ENCODE data around the gene HCK. TPM values are rescaled to one million over a fixed set of nuclear protein-coding genes. Genes with fewer than 3 reads are reported as not detected.
A peak's percentile ranks its signal among the peaks of the same experiment; 100 is the strongest.

Gene HCK
- total RNA-seq, 4 donors from 2014 or later: 2.6 to 31.8 (median 10.2) TPM

- ATAC-seq: no peak
- no peaks in the 10 kb centered on the region for H3K36me3 ChIP-seq
- H3K4me3 ChIP-seq: no peak overlapping the region
- H3K9me3 ChIP-seq: no peaks in the 10 kb centered on the region
- peak overlapping the region in 1 of 4 donors; percentile 0 for H3K27ac ChIP-seq
- TF ChIP-seq POLR2A (IDR thresholded peaks at IDR 0.05): no peak
- no peak for TF ChIP-seq POLR2AphosphoS5 (IDR thresholded peaks at IDR 0.05)
- no peak for TF ChIP-seq CTCF (IDR thresholded peaks at IDR 0.05)
- no peak for TF ChIP-seq EP300 (IDR thresholded peaks at IDR 0.05)
- no peaks in the 10 kb centered on the region for H3K27me3 ChIP-seq
- peaks cover 0 to 57% (median 11%) of the 10 kb centered on the region in 3 donors for H3K4me1 ChIP-seq
- WGBS, 2 donors (ENCODE audit: low coverage in 1 of 2): 79% methylated on average over 3 of the region's 3 CpGs; no CpG with 5 or more reads in 1 of the 2 donors
Observed at GRCh38 chr20:32111753-32112152, 59.7 kb downstream of the HCK start.

GRCh38 chr20:32112841-32113240 is 60.8 kb downstream of the HCK start:
- Histone ChIP-seq H3K9me3 (no peaks in the 10 kb centered on the region), H3K36me3 (no peaks in the 10 kb centered on the region), H3K4me1 (peaks cover 0 to 68% (median 15%) of the 10 kb centered on the region in 3 donors), H3K27ac (no peak overlapping the region), H3K27me3 (no peaks in the 10 kb centered on the region), H3K4me3 (no peak overlapping the region)
- TF ChIP-seq EP300 (IDR thresholded peaks at IDR 0.05) (no peak), POLR2A (IDR thresholded peaks at IDR 0.05) (no peak)
- no peak for ATAC-seq
- 65 to 89% methylated on average over 3 of the region's 5 CpGs for WGBS, 2 donors (ENCODE audit: low coverage in 1 of 2)

GRCh38 chr20:32113591-32114260 is 61.7 kb downstream of the HCK start:
- Histone ChIP-seq H3K36me3 (no peaks in the 10 kb centered on the region), H3K4me1 (peaks cover 0 to 68% (median 15%) of the 10 kb centered on the region in 3 donors), H3K27ac (no peak overlapping the region), H3K4me3 (no peak overlapping the region), H3K27me3 (no peaks in the 10 kb centered on the region), H3K9me3 (no peaks in the 10 kb centered on the region)
- TF ChIP-seq POLR2A (IDR thresholded peaks at IDR 0.05) (no peak), EP300 (IDR thresholded peaks at IDR 0.05) (no peak), CTCF (IDR thresholded peaks at IDR 0.05) (no peak), POLR2AphosphoS5 (IDR thresholded peaks at IDR 0.05) (no peak)
- no peak for ATAC-seq
- 86 to 100% methylated on average over 1 to 2 of the region's 2 CpGs for WGBS, 2 donors (ENCODE audit: low coverage in 1 of 2)

GRCh38 chr20:32114305-32114960 is 62.4 kb downstream of the HCK start:
- no peak for ATAC-seq
- H3K27me3 ChIP-seq: no peaks in the 10 kb centered on the region
- peaks cover 0 to 68% (median 15%) of the 10 kb centered on the region in 3 donors for H3K4me1 ChIP-seq
- no peaks in the 10 kb centered on the region for H3K36me3 ChIP-seq
- H3K27ac ChIP-seq: no peak overlapping the region
- no peak overlapping the region for H3K4me3 ChIP-seq
- WGBS, 2 donors (ENCODE audit: low coverage in 1 of 2): 82 to 93% methylated on average over 5 to 6 of the region's 8 CpGs
- no peaks in the 10 kb centered on the region for H3K9me3 ChIP-seq
- TF ChIP-seq CTCF (IDR thresholded peaks at IDR 0.05) (no peak), POLR2AphosphoS5 (IDR thresholded peaks at IDR 0.05) (no peak), EP300 (IDR thresholded peaks at IDR 0.05) (no peak), POLR2A (IDR thresholded peaks at IDR 0.05) (no peak)

- Histone ChIP-seq H3K27ac (no peak overlapping the region), H3K4me1 (peaks cover 0 to 65% (median 15%) of the 10 kb centered on the region in 3 donors), H3K4me3 (no peak overlapping the region), H3K36me3 (no peaks in the 10 kb centered on the region), H3K27me3 (no peaks in the 10 kb centered on the region), H3K9me3 (no peaks in the 10 kb centered on the region)
- WGBS, 2 donors (ENCODE audit: low coverage in 1 of 2): 44 to 67% methylated on average over 2 to 5 of the region's 5 CpGs
- ATAC-seq: no peak
- TF ChIP-seq EP300 (IDR thresholded peaks at IDR 0.05): no peak
- no peak for TF ChIP-seq POLR2A (IDR thresholded peaks at IDR 0.05)
- TF ChIP-seq POLR2AphosphoS5 (IDR thresholded peaks at IDR 0.05): no peak
- TF ChIP-seq CTCF (IDR thresholded peaks at IDR 0.05): no peak
Observed at GRCh38 chr20:32115211-32115767, 63.2 kb downstream of the HCK start.

Data from gastroesophageal sphincter (tissue), 4 donors.